IMR-90 (cell line): ENCODE data around the gene NFYB.

ENCODE experiments used
- CEBPB ChIP-seq: IDR thresholded peaks from 2 replicates; pipeline ENCODE4 v1.6.1; 2012; ENCODE audit warnings: low read depth, low read length, improper control_type of control experiment
- FOS ChIP-seq: fragments of 150-350 bp; IDR thresholded peaks from 2 replicates; pipeline ENCODE4 v1.6.1; 2016; ENCODE audit warnings: low read depth, low read length
- MXI1 ChIP-seq: IDR thresholded peaks from 2 replicates; pipeline ENCODE4 v1.6.1; 2012; ENCODE audit warnings: low read depth, mild to moderate bottlenecking, low read length, moderate library complexity, borderline replicate concordance
- NFE2L2 ChIP-seq: fragments of 150-350 bp; IDR thresholded peaks from 2 replicates; pipeline ENCODE4 v1.6.1; 2016; ENCODE audit warnings: low read depth, mild to moderate bottlenecking, low read length
- POLR2A ChIP-seq: IDR thresholded peaks from 2 replicates; pipeline ENCODE4 v1.6.1; 2012; ENCODE audit warnings: mild to moderate bottlenecking, low read depth, low read length
- RAD21 ChIP-seq: IDR thresholded peaks from 2 replicates; pipeline ENCODE4 v1.6.1; 2012; ENCODE audit warnings: low read length, improper control_type of control experiment
- RCOR1 ChIP-seq: IDR thresholded peaks from 2 replicates; pipeline ENCODE4 v1.6.1; 2012; ENCODE audit warnings: mild to moderate bottlenecking, low read length, improper control_type of control experiment; ENCODE audit not compliant: insufficient replicate concordance
- RFX5 ChIP-seq: IDR thresholded peaks from 2 replicates; pipeline ENCODE4 v1.8.0; 2012; ENCODE audit warnings: low read depth, mild to moderate bottlenecking, low read length, moderate library complexity
- TF ChIP-seq, protein P1 (sequence below): conservative IDR thresholded peaks from 2 replicates; pipeline ENCODE4 v1.5.1; 2012; ENCODE audit warnings: mild to moderate bottlenecking, low read depth, low read length, improper control_type of control experiment
- TF ChIP-seq, protein P2 (sequence below): fragments of 150-350 bp; IDR thresholded peaks from 2 replicates; pipeline ENCODE4 v1.6.1; 2017; ENCODE audit warnings: mild to moderate bottlenecking, antibody characterized with exemption, low read length, low read depth

DNA sequence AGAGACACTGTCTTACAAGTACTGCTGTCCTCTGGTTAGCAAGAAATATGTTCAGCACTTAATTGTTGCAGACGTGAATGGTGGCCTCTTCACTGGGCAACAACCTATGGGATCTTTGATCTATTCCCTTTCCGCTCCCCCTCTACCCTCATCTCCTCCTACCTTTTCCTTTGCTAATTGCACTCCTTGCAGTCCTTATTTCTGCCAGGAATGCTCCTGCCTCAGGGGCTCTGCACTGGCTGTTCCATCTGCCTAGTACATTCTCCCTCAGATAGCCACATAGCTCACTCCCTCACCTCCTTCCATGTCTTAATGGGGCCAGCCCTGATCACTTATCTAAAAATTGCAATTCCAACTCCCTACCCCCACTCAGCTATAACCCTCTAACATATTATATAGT lies 4.5 kb upstream of the NFYB start:
- TF ChIP-seq, protein P1, sequence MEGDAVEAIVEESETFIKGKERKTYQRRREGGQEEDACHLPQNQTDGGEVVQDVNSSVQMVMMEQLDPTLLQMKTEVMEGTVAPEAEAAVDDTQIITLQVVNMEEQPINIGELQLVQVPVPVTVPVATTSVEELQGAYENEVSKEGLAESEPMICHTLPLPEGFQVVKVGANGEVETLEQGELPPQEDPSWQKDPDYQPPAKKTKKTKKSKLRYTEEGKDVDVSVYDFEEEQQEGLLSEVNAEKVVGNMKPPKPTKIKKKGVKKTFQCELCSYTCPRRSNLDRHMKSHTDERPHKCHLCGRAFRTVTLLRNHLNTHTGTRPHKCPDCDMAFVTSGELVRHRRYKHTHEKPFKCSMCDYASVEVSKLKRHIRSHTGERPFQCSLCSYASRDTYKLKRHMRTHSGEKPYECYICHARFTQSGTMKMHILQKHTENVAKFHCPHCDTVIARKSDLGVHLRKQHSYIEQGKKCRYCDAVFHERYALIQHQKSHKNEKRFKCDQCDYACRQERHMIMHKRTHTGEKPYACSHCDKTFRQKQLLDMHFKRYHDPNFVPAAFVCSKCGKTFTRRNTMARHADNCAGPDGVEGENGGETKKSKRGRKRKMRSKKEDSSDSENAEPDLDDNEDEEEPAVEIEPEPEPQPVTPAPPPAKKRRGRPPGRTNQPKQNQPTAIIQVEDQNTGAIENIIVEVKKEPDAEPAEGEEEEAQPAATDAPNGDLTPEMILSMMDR: no peak
- TF ChIP-seq RAD21 (no peak), MXI1 (no peak), POLR2A (no peak), FOS (no peak), RFX5 (no peak), CEBPB (no peak), NFE2L2 (no peak), RCOR1 (no peak)
- TF ChIP-seq, protein P2, sequence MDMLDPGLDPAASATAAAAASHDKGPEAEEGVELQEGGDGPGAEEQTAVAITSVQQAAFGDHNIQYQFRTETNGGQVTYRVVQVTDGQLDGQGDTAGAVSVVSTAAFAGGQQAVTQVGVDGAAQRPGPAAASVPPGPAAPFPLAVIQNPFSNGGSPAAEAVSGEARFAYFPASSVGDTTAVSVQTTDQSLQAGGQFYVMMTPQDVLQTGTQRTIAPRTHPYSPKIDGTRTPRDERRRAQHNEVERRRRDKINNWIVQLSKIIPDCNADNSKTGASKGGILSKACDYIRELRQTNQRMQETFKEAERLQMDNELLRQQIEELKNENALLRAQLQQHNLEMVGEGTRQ: no peak
